ENCODE measurements around the gene POPDC2.

Gene POPDC2

DNA sequence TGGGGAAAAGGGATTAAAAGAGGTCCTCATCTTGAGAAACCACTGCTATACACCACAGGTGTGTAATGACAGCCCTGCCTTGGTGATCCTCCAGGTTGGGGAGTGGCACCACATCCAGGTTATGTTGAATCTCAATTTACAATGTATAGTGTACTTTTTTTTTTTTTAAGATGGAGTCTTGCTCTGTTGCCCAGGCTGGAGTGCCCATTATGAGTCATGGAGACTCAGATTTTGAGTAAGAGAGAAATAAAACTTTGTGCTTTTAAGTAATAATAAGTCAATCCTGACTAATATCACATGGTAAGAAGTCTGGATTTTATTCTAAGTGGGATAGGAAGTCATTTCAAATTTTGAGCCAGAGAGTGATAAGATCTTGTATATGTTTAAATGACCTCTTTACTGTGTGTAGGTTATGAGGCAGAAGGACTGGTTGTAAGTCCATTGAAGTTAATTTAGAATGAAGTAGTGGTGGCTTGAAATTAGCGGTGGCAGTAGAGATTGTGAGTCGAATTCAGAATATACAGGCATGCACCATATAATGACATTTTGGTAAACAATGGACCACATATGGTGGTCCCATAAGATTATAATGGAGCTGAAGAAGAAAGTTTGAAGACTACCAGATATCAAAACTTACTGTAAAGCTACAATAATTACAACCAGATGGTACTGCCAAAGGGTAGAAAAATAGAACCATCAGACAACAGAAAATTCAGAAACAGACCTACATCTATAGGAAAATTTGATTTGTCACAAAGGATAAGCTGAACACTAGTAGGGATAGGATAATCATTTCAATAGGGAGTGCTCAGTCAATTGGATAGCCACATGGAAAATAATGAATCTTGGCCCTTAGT, 20.7 kb downstream of the POPDC2 start:
- FAIRE-seq: no peak

GRCh38 chr3:119637679-119638477, 22.5 kb downstream of the POPDC2 start:
- FAIRE-seq: no peak

GRCh38 chr3:119636891-119637611, 23.3 kb downstream of the POPDC2 start:
- no peak for FAIRE-seq

DNA sequence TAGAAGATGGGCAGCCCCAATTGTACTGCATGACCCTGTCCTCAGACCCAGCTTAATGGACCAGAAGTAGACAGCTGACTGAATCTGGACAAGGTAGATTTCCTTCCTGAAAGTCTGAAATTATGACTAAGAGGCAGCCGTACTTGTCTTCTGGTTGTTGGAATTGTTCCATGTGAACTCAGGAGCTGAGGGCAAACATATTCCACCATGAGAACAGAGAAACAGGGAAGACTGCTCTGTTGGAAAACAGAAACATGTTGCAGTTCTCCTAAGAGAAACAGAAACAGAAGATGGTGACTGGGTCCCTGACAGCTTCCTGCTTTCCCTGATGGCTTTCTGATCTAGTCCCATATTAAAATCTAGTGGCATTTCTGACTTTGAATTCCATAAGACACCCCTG, 24.1 kb downstream of the POPDC2 start:
- no peak for FAIRE-seq

DNA sequence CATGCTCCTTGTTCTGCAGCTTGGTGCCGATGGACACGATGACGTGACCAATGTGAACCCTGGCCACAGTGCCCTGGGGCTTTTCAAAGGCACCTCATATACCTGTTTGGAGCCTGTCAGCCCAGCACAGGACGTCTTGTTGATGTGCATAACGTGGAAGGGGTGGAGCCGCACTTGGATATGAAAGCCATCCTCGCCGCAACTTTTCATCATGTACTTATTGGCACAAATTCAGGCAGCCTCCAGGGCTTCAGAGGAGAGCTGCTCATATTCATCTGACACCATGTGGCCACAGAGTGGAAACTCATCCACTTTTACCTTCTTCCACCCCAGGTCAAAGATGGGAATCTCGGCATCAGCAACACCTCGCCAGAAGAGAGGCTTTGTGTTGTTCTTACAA, 24.7 kb downstream of the POPDC2 start:
- FAIRE-seq: no peak

- FAIRE-seq: no peak
Observed at GRCh38 chr3:119632829-119633228, 27.6 kb downstream of the POPDC2 start.

DNA sequence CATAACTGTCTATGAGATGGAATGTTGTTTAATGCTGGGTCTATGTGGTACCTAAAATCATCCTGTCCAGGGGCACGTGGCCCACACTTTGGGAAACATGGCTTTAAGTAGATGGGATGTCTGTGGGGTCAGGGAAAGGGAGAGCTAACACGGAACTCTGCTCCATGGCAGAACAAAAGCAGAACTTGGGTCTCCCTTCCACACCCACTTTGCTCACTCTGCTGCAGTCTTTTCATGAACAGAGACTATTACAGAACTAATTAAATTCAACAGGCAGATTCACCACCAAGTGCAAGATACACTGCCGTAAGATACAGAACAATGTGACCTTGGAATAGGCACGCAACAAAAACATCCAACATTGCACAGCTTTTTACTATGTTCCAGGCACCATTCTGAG, 28.2 kb downstream of the POPDC2 start:
- no peak for FAIRE-seq

GRCh38 chr3:119631516-119631915, 28.9 kb downstream of the POPDC2 start:
- FAIRE-seq: no peak

GRCh38 chr3:119630880-119631329, 29.5 kb downstream of the POPDC2 start:
- FAIRE-seq: no peak

GRCh38 chr3:119630128-119630879, 30.1 kb downstream of the POPDC2 start:
- FAIRE-seq: no peak

DNA sequence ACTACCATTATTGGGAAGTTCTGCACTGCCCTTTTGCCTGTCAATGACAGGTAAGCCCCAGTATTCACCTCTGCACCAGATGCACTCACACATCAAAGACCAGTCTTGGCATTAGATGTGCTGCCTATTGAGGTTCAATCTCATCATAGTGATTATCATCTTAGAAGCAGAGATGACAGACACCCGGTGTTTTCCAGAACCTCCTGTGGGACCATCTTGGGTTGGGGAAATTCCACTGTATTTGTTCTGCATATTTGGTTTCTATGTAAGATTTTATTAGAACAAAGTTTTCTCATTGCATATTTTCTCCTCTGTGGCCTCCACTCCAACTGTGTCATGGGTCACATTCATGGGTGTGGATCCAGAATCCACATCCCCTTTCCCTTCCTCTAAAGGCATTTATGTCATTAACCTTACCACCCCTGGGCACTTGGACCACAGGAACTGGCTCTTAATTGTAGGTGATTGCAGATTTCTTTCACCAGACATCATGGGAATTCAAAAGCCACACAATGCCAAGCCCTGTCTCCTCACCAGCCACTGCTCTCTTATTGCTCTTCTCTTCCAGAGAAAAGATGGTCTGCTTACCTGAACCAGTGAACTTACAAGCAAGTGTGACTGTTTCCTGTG, 31.5 kb downstream of the POPDC2 start:
- FAIRE-seq: no peak

DNA sequence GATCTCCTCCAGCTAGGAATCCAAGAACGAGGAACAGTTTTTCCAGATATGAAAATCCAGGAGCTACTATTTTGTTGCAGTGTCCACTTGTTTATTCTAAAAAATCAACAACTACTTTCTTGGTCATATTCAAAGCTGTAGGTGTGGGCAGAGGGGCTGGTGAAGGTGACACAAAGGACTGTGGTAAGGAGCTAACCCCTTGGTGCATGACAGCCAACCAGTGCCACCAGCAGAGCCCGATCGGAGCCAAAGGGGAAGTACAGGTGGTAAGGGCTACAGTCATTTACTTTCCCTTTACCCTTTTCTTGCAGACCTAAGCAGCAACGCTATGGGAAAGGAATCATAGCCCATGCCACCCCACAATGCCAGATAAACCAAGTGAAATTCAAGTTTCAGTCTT, 32.0 kb downstream of the POPDC2 start:
- no peak for FAIRE-seq

- no peak for FAIRE-seq
Observed at GRCh38 chr3:119627461-119627860, 32.9 kb downstream of the POPDC2 start.

DNA sequence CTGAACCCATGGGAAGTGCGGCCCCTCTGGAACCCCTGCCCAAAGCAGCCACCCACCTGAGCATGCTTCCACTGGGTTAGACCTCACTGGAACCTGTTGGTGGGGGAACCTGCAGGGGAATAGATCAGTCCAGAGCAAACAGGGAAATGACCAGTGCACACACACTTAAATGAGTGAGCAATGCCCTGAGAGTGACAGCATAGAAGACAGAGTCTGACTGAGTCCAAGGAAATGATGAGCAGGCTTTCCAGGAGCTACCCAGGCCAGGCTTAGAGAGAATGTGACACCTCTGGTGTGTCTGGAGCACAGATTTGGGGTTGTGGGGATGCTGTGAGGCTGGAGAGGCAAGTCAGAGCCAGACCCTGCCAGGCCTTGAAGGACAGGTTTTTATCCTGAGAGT, 34.2 kb downstream of the POPDC2 start:
- FAIRE-seq: no peak

DNA sequence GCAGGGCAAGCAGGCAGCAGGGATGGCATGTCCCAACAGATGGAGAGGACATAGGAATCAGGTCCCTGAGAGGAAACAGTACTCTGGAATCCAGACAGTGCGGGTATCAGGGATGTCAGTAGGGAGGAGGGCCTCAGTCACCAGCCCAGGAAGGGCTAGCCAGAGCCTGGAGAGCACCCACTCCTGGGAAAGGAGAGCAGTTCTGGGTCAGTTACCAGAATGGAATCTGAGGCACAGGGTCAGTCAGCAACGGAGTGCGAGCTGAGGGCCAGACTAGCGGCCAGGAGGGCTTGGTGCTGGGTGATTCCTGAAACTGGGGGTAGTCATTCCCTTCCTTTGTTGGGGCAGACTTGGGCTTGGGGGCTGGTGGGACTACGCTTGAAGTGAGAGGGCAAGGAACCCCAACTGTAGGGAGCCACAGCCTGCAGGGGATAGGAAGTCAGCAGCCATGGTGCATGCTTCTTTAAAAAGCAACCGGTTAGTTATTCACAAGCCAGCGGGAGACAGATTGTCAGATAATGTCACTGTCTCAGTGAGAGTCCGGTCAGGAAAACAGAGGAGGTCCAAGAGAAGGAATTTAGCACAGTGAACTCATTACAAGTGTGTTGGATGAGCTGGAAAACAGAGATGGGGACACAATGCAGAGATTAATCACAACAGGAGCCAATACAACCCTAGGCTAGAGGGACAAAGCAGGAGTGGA, 34.8 kb downstream of the POPDC2 start:
- FAIRE-seq: no peak

GRCh38 chr3:119624002-119624720, 36.2 kb downstream of the POPDC2 start:
- FAIRE-seq: no peak

GRCh38 chr3:119620899-119621298, 39.5 kb downstream of the POPDC2 start:
- no peak for FAIRE-seq

GRCh38 chr3:119619094-119619493, 41.3 kb downstream of the POPDC2 start:
- FAIRE-seq: no peak

DNA sequence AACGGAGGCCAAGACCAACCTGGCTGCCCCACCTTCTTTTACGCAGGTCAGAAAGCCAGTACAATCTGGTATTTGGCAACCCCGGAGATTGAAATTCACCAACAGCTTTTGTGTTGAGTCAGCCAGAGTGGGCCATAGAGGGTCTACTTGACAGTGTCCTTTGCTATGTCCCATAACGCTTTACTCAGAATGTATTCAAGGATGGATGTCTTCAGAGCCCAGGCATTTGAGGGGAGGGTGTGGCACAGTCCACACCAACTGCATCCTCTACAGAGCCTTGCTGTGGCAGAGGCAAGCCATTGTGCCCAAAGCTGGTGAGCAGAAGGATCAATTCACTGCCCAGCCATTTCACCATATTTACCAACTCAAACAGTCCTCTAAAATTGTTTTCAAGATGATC, 44.3 kb downstream of the POPDC2 start:
- no peak for FAIRE-seq

DNA sequence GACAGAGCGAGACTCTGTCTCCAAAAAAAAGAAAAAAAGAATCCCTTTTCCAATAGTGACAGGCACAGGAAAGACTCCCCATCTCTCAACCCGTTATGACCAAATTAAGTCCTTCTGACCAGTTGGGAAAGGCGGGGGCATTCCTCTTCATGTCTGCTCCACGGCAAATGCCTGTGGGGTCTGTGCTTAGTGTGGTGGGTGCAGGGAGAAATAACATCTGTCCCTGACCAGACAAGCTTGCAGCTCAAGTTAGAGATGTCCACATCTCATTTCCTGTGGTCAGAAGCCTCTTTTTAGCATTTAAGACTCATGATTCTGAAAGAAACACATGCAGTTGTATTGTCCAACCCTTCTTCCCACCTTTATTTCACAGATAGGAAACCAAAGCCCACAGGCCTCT, 46.5 kb downstream of the POPDC2 start:
- no peak for FAIRE-seq

GRCh38 chr3:119613201-119613600, 47.2 kb downstream of the POPDC2 start:
- no peak for FAIRE-seq
